IMR-90 (cell line): ENCODE results near the gene MESP2. TPM values are rescaled to one million over a fixed set of nuclear protein-coding genes. Genes with fewer than 3 reads are reported as not detected.

Experiments
- ATAC-seq: fragments of 200-7000 bp; cut with Tn5 transposase; 2 replicates; pipeline ENCODE4 v1.9.1; 2020; ENCODE audit warnings: low read depth, mild to moderate bottlenecking, moderate library complexity
- BruUV-seq: library from RNA; stranded (reverse); fragments of 400-500 nt; replicated peaks from 2 replicates; lab custom pipeline; 2021; lab: Mats Ljungman, UMichigan
- CTCF ChIA-PET: fragments of 300-600 bp; formaldehyde crosslinking; extraction: SDS; loops from one replicate; lab custom pipeline; 2021; ENCODE audit warnings: antibody characterized with exemption; lab: Yijun Ruan, JAX
- POLR2A ChIA-PET: fragments of 300-600 bp; sonication (Branson Sonifier 250); formaldehyde crosslinking; loops from one replicate; lab custom pipeline; 2022; ENCODE audit warnings: antibody characterized with exemption; ENCODE audit not compliant: unreplicated experiment; lab: Charles Lee
- DNase-seq: peaks from one replicate; pipeline ENCODE4 v3.0.0; 2013
- H2AFZ ChIP-seq: replicated peaks from 2 replicates; pipeline ENCODE3; 2013; ENCODE audit warnings: low read length, mild to moderate bottlenecking; ENCODE audit not compliant: poor library complexity
- H2AK5ac ChIP-seq: 2 replicates; pipeline ENCODE4 v1.6.1; 2013; ENCODE audit warnings: low read depth, low read length, inconsistent platforms
- H2AK9ac ChIP-seq: replicated peaks from 2 replicates; pipeline ENCODE3; 2013; ENCODE audit warnings: mild to moderate bottlenecking, low read depth, low read length, moderate library complexity; ENCODE audit not compliant: poor library complexity
- H2BK120ac ChIP-seq: 2 replicates; pipeline ENCODE4 v1.6.1; 2013; ENCODE audit warnings: low read depth, low read length, inconsistent platforms
- H2BK15ac ChIP-seq: 3 replicates; pipeline ENCODE4 v1.6.1; 2013; ENCODE audit warnings: low read depth, low read length, inconsistent platforms
- H2BK20ac ChIP-seq: 2 replicates; pipeline ENCODE4 v1.6.1; 2013; ENCODE audit warnings: low read depth, mild to moderate bottlenecking, inconsistent platforms, low read length, moderate library complexity
- H2BK5ac ChIP-seq: 2 replicates; pipeline ENCODE4 v1.6.1; 2013; ENCODE audit warnings: mild to moderate bottlenecking, low read depth, low read length, inconsistent platforms; ENCODE audit not compliant: poor library complexity, severe bottlenecking
- H3K14ac ChIP-seq: replicated peaks from 2 replicates; pipeline ENCODE4 v1.6.1; 2013; ENCODE audit warnings: low read depth, low read length, inconsistent platforms
- H3K18ac ChIP-seq: 2 replicates; pipeline ENCODE4 v1.6.1; 2013; ENCODE audit warnings: low read depth, low read length, control low read depth
- H3K23ac ChIP-seq: 2 replicates; pipeline ENCODE4 v1.6.1; 2013; ENCODE audit warnings: low read depth, low read length, inconsistent platforms
- H3K27ac ChIP-seq: 2 replicates; pipeline ENCODE4 v1.5.1; 2013; ENCODE audit warnings: mild to moderate bottlenecking, control low read depth, low read length; ENCODE audit not compliant: insufficient read depth
- H3K27me3 ChIP-seq: 2 replicates; pipeline ENCODE4 v1.6.1; 2013; ENCODE audit warnings: low read length; ENCODE audit not compliant: control insufficient read depth, insufficient read depth
- H3K36me3 ChIP-seq: 2 replicates; pipeline ENCODE4 v1.6.1; 2013; ENCODE audit warnings: low read length, mixed read lengths; ENCODE audit not compliant: control insufficient read depth, insufficient read depth
- H3K4ac ChIP-seq: 2 replicates; pipeline ENCODE4 v1.6.1; 2013; ENCODE audit warnings: low read depth, low read length, inconsistent platforms
- H3K4me1 ChIP-seq: 2 replicates; pipeline ENCODE4 v1.6.1; 2013; ENCODE audit warnings: low read length, mixed read lengths; ENCODE audit not compliant: control insufficient read depth, insufficient read depth
- H3K4me2 ChIP-seq: 2 replicates; pipeline ENCODE4 v1.6.1; 2013; ENCODE audit warnings: low read depth, mild to moderate bottlenecking, control low read depth, low read length, moderate library complexity
- H3K4me3 ChIP-seq: 2 replicates; pipeline ENCODE4 v1.5.1; 2013; ENCODE audit warnings: low read depth, mild to moderate bottlenecking, control low read depth, low read length, moderate library complexity; ENCODE audit not compliant: insufficient read depth
- H3K56ac ChIP-seq: 2 replicates; pipeline ENCODE4 v1.6.1; 2013; ENCODE audit warnings: low read length, inconsistent platforms; ENCODE audit not compliant: insufficient read depth; ENCODE audit errors: extremely low read depth
- H3K79me1 ChIP-seq, 2 experiments: 2 replicates each; pipeline ENCODE4 v1.6.1; 2013; ENCODE audit warnings: low read length in 2 of 2, inconsistent platforms in 1 of 2, low read depth in 1 of 2
- H3K9ac ChIP-seq: 2 replicates; pipeline ENCODE4 v1.6.1; 2013; ENCODE audit warnings: low read depth, low read length, control low read depth
- H3K9me1 ChIP-seq: 2 replicates; pipeline ENCODE4 v1.6.1; 2013; ENCODE audit warnings: low read length, inconsistent platforms; ENCODE audit not compliant: insufficient read depth
- H3K9me3 ChIP-seq: 2 replicates; pipeline ENCODE4 v1.6.1; 2013; ENCODE audit warnings: low read length; ENCODE audit not compliant: control insufficient read depth, insufficient read depth
- H4K20me1 ChIP-seq: 2 replicates; pipeline ENCODE4 v1.6.1; 2013; ENCODE audit warnings: low read length, inconsistent platforms; ENCODE audit not compliant: insufficient read depth
- H4K5ac ChIP-seq: 2 replicates; pipeline ENCODE4 v1.6.1; 2013; ENCODE audit warnings: mild to moderate bottlenecking, low read depth, low read length, control low read depth
- H4K8ac ChIP-seq, 2 experiments: 2 replicates each; pipeline ENCODE4 v1.6.1; 2013; ENCODE audit warnings: low read depth in 2 of 2, low read length in 2 of 2, control low read depth in 1 of 2, inconsistent platforms in 1 of 2
- H4K91ac ChIP-seq: 2 replicates; pipeline ENCODE4 v1.6.1; 2013; ENCODE audit warnings: low read depth, low read length, inconsistent platforms; ENCODE audit not compliant: insufficient read depth
- BHLHE40 ChIP-seq: fragments of 150-350 bp; IDR thresholded peaks from 2 replicates; pipeline ENCODE4 v1.6.1; 2016; ENCODE audit warnings: mild to moderate bottlenecking, low read depth, low read length
- CEBPB ChIP-seq: IDR thresholded peaks from 2 replicates; pipeline ENCODE4 v1.6.1; 2012; ENCODE audit warnings: low read depth, low read length, improper control_type of control experiment
- CHD1 ChIP-seq: IDR thresholded peaks from 2 replicates; pipeline ENCODE4 v1.6.1; 2012; ENCODE audit warnings: low read depth, low read length, improper control_type of control experiment
- FOS ChIP-seq: fragments of 150-350 bp; IDR thresholded peaks from 2 replicates; pipeline ENCODE4 v1.6.1; 2016; ENCODE audit warnings: low read depth, low read length
- MAFK ChIP-seq: IDR thresholded peaks from 2 replicates; pipeline ENCODE4 v1.6.1; 2012; ENCODE audit warnings: low read depth, low read length, improper control_type of control experiment
- MAZ ChIP-seq: IDR thresholded peaks from 2 replicates; pipeline ENCODE4 v1.6.1; 2012; ENCODE audit warnings: low read depth, mild to moderate bottlenecking, low read length, improper control_type of control experiment, moderate library complexity, borderline replicate concordance
- MXI1 ChIP-seq: IDR thresholded peaks from 2 replicates; pipeline ENCODE4 v1.6.1; 2012; ENCODE audit warnings: low read depth, mild to moderate bottlenecking, low read length, moderate library complexity, borderline replicate concordance
- NFE2L2 ChIP-seq: fragments of 150-350 bp; IDR thresholded peaks from 2 replicates; pipeline ENCODE4 v1.6.1; 2016; ENCODE audit warnings: low read depth, mild to moderate bottlenecking, low read length
- POLR2A ChIP-seq: IDR thresholded peaks from 2 replicates; pipeline ENCODE4 v1.6.1; 2012; ENCODE audit warnings: mild to moderate bottlenecking, low read depth, low read length
- RCOR1 ChIP-seq: IDR thresholded peaks from 2 replicates; pipeline ENCODE4 v1.6.1; 2012; ENCODE audit warnings: mild to moderate bottlenecking, low read length, improper control_type of control experiment; ENCODE audit not compliant: insufficient replicate concordance
- RFX5 ChIP-seq: IDR thresholded peaks from 2 replicates; pipeline ENCODE4 v1.8.0; 2012; ENCODE audit warnings: low read depth, mild to moderate bottlenecking, low read length, moderate library complexity
- SMC3 ChIP-seq: fragments of 150-350 bp; IDR thresholded peaks from 2 replicates; pipeline ENCODE4 v1.6.1; 2016; ENCODE audit warnings: low read depth, mild to moderate bottlenecking, antibody characterized with exemption, low read length, moderate library complexity
- WGBS, 2 experiments: methylation state at CpG; one replicate each; pipeline versions ENCODE4 v1.1.5 to v1.1.7; 2013; ENCODE audit warnings: missing lambda C conversion rate in 2 of 2; ENCODE audit not compliant: insufficient read length in 1 of 2; ENCODE audit errors: extremely low coverage in 2 of 2; 5-methylcytosine and 5-hydroxymethylcytosine counted together
- dilution Hi-C: fragments of 300-500 bp; cut with HindIII; formaldehyde crosslinking; loops from one replicate; pipeline ENCODE4 v1.14.3; 2018; ENCODE audit warnings: low sequenced_read_pairs; ENCODE audit not compliant: unreplicated experiment
- in situ Hi-C: fragments of 300-500 bp; cut with MboI; formaldehyde crosslinking; loops from 3 replicates; pipeline ENCODE4 v1.14.3; 2019; ENCODE audit warnings: low sequenced_read_pairs, inconsistent platforms, mixed read lengths
- intact Hi-C: fragments of 100-400 bp; cut with micrococcal nuclease; formaldehyde crosslinking; loops from 2 replicates; pipeline ENCODE4 v1.10.0; 2022
- polyA plus RNA-seq, 3 experiments: library from polyadenylated mRNA; depleted of rRNA; stranded (reverse); fragments of >200 nt; gene quantifications; 2 replicates each; pipeline ENCODE4 v1.2.3, GENCODE V29; 2012; ENCODE audit warnings: low replicate concordance in 1 of 3
- total RNA-seq: library from RNA; depleted of rRNA; stranded (reverse); fragments of >200 nt; gene quantifications from 2 replicates; pipeline ENCODE4 v1.2.3, GENCODE V29; 2012
- TF ChIP-seq, protein P1 (sequence below): conservative IDR thresholded peaks from 2 replicates; pipeline ENCODE4 v1.5.1; 2012; ENCODE audit warnings: mild to moderate bottlenecking, low read depth, low read length, improper control_type of control experiment
- TF ChIP-seq, protein P2 (sequence below): fragments of 150-350 bp; IDR thresholded peaks from 2 replicates; pipeline ENCODE4 v1.6.1; 2016; ENCODE audit warnings: low read depth, mild to moderate bottlenecking, low read length, moderate library complexity, borderline replicate concordance
- TF ChIP-seq, protein P3 (sequence below): fragments of 150-350 bp; IDR thresholded peaks from 2 replicates; pipeline ENCODE4 v1.6.1; 2017; ENCODE audit warnings: mild to moderate bottlenecking, antibody characterized with exemption, low read length, low read depth

The MESP2 gene
- total and polyA plus RNA-seq, 2 of the 4 experiments (the other 2 are of a cell fraction), result 0.18 to 0.32 TPM

DNA sequence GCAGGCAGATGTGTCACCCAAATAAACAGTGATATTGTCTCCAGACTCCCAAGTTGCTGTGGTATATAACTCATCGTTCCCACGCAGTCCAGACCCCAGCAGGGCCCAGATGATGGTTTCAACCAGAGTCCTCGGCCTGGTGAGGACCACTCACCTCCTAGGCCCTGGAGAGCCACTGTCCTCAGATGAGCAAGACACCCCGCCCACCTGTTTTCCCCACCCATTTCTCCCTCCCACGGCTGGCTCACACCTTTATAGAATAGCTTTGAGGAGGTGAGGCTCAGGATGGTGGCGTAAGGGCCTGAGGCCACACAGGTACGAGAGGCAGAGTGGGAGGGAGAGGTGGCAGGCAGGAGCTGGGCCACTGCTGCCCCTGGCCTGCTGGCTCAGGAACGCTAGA is 32.5 kb upstream of the MESP2 start:
- H3K4me2 ChIP-seq, result no peak overlapping the region
- no peak overlapping the region for H4K8ac ChIP-seq
- ChIA-PET CTCF (no interaction called here), POLR2A (no interaction called here)
- H3K14ac ChIP-seq, result no peak overlapping the region
- intact Hi-C loops, result loop anchor here (5.0 kb wide), 1 partner anchor 344 kb away; no protein-coding TSS in a partner anchor
- no peaks in the 10 kb centered on the region for H3K9me1 ChIP-seq
- H4K5ac ChIP-seq, result no peak overlapping the region
- no peak overlapping the region for H2AK5ac ChIP-seq
- H3K9me3 ChIP-seq, result no peaks in the 10 kb centered on the region
- no peak overlapping the region for H3K4ac ChIP-seq
- no peak overlapping the region for H3K18ac ChIP-seq
- no peak for ATAC-seq
- no peak overlapping the region for H3K23ac ChIP-seq
- H2BK20ac ChIP-seq, result no peak overlapping the region
- H2BK5ac ChIP-seq, result no peak overlapping the region
- H2AFZ ChIP-seq, result no peak overlapping the region
- H3K9ac ChIP-seq, result no peak overlapping the region
- H4K20me1 ChIP-seq, result no peaks in the 10 kb centered on the region
- no peak for TF ChIP-seq SMC3
- TF ChIP-seq NFE2L2, result no peak
- no peak for TF ChIP-seq RCOR1
- no peak for TF ChIP-seq CHD1
- no peak for TF ChIP-seq CEBPB
- TF ChIP-seq RFX5, result no peak
- no peak for TF ChIP-seq MAZ
- TF ChIP-seq MAFK, result no peak
- no peak for TF ChIP-seq MXI1
- TF ChIP-seq, protein P1, sequence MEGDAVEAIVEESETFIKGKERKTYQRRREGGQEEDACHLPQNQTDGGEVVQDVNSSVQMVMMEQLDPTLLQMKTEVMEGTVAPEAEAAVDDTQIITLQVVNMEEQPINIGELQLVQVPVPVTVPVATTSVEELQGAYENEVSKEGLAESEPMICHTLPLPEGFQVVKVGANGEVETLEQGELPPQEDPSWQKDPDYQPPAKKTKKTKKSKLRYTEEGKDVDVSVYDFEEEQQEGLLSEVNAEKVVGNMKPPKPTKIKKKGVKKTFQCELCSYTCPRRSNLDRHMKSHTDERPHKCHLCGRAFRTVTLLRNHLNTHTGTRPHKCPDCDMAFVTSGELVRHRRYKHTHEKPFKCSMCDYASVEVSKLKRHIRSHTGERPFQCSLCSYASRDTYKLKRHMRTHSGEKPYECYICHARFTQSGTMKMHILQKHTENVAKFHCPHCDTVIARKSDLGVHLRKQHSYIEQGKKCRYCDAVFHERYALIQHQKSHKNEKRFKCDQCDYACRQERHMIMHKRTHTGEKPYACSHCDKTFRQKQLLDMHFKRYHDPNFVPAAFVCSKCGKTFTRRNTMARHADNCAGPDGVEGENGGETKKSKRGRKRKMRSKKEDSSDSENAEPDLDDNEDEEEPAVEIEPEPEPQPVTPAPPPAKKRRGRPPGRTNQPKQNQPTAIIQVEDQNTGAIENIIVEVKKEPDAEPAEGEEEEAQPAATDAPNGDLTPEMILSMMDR, result no peak
- TF ChIP-seq, protein P2, sequence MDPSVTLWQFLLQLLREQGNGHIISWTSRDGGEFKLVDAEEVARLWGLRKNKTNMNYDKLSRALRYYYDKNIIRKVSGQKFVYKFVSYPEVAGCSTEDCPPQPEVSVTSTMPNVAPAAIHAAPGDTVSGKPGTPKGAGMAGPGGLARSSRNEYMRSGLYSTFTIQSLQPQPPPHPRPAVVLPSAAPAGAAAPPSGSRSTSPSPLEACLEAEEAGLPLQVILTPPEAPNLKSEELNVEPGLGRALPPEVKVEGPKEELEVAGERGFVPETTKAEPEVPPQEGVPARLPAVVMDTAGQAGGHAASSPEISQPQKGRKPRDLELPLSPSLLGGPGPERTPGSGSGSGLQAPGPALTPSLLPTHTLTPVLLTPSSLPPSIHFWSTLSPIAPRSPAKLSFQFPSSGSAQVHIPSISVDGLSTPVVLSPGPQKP, result no peak
- no peak for TF ChIP-seq BHLHE40
- TF ChIP-seq POLR2A, result no peak
- no peak for TF ChIP-seq FOS
- TF ChIP-seq, protein P3, sequence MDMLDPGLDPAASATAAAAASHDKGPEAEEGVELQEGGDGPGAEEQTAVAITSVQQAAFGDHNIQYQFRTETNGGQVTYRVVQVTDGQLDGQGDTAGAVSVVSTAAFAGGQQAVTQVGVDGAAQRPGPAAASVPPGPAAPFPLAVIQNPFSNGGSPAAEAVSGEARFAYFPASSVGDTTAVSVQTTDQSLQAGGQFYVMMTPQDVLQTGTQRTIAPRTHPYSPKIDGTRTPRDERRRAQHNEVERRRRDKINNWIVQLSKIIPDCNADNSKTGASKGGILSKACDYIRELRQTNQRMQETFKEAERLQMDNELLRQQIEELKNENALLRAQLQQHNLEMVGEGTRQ, result no peak
- no peaks in the 10 kb centered on the region for H3K79me1 ChIP-seq
- H4K91ac ChIP-seq, result no peak overlapping the region
- in situ Hi-C loops, result no loop called here
- no peak overlapping the region for H3K4me3 ChIP-seq
- no peak overlapping the region for H3K27ac ChIP-seq
- no peaks in the 10 kb centered on the region for H3K36me3 ChIP-seq
- peaks cover 36% of the 10 kb centered on the region for H3K27me3 ChIP-seq
- H2BK120ac ChIP-seq, result no peak overlapping the region
- WGBS, 2 experiments, result 83% methylated on average over 2 of the region's 8 CpGs; no CpG with 5 or more reads in 1 of the 2 experiments
- H3K4me1 ChIP-seq, result no peaks in the 10 kb centered on the region
- dilution Hi-C loops, result no loop called here
- DNase-seq, result no peak
- no peak overlapping the region for H3K56ac ChIP-seq
- H2AK9ac ChIP-seq, result no peak overlapping the region
- H2BK15ac ChIP-seq, result no peak overlapping the region
- no TSS peak for BruUV-seq
